Lung (tissue), 12 donors: ENCODE data around the gene ANP32A. TPM values are rescaled to one million over a fixed set of nuclear protein-coding genes. Genes with fewer than 3 reads are reported as not detected.

ENCODE experiments used
- ATAC-seq: fragments of 200-7000 bp; cut with Tn5 transposase; one replicate; pipeline ENCODE4 v1.9.1; 2020; ENCODE audit warnings: moderate number of reproducible peaks; ENCODE audit not compliant: insufficient read depth, low FRiP score
- DNase-seq, 3 donors: peaks; one replicate each; pipeline ENCODE4 v3.0.0-alpha.2; 2013 to 2017
- H3K27ac ChIP-seq, 2 donors: one replicate each; pipeline ENCODE4 v1.5.1; 2013; ENCODE audit warnings: mild to moderate bottlenecking in 2 of 2, moderate library complexity in 2 of 2, control low read depth in 1 of 2, inconsistent platforms in 1 of 2, low read depth in 1 of 2, low read length in 1 of 2
- H3K27me3 ChIP-seq, 3 donors: one replicate each; pipeline ENCODE4 v1.5.1; 2013; ENCODE audit warnings: low read length in 2 of 3; ENCODE audit not compliant: control insufficient read depth in 3 of 3, insufficient read depth in 3 of 3
- H3K36me3 ChIP-seq, 4 donors: one replicate each; pipeline ENCODE4 v1.5.1; 2013; ENCODE audit warnings: low read length in 4 of 4, mild to moderate bottlenecking in 1 of 4, moderate library complexity in 1 of 4; ENCODE audit not compliant: control insufficient read depth in 4 of 4, insufficient read depth in 4 of 4
- H3K4me1 ChIP-seq, 5 donors: one replicate each; pipeline ENCODE4 v1.5.1; 2013; ENCODE audit warnings: low read length in 5 of 5, mild to moderate bottlenecking in 2 of 5, moderate library complexity in 1 of 5; ENCODE audit not compliant: control insufficient read depth in 5 of 5, insufficient read depth in 5 of 5
- H3K4me3 ChIP-seq: one replicate; pipeline ENCODE4 v1.5.1; 2013; ENCODE audit warnings: mild to moderate bottlenecking, control low read depth, moderate library complexity
- H3K9ac ChIP-seq, 2 donors: one replicate each; pipeline ENCODE4 v1.5.1; 2013; ENCODE audit warnings: low read length in 2 of 2, control low read depth in 1 of 2; ENCODE audit not compliant: insufficient read depth in 1 of 2
- H3K9me3 ChIP-seq, 4 donors: one replicate each; pipeline ENCODE4 v1.5.1; 2013; ENCODE audit warnings: low read length in 3 of 4, mild to moderate bottlenecking in 1 of 4, moderate library complexity in 1 of 4; ENCODE audit not compliant: control insufficient read depth in 4 of 4, insufficient read depth in 3 of 4
- CTCF ChIP-seq: IDR thresholded peaks from 2 replicates; pipeline ENCODE4 v1.5.1; 2012; ENCODE audit warnings: mild to moderate bottlenecking; ENCODE audit errors: control extremely low read depth, extremely low read depth
- WGBS, 2 donors: extraction: QIAGEN DNeasy Blood & Tissue Kit; methylation state at CpG; one replicate each; pipeline ENCODE4 v1.1.7; 2013; 5-methylcytosine and 5-hydroxymethylcytosine counted together
- polyA plus RNA-seq, 2 donors: library from polyadenylated mRNA; stranded (reverse); fragments of 200-250 nt; gene quantifications; one replicate each; pipeline ENCODE4 v1.2.1, GENCODE V29; 2013
- total RNA-seq, 2 donors: library from RNA; depleted of rRNA in 1 of 2; stranded (reverse); fragments of >200 nt in 1 of 2; gene quantifications; one replicate each; pipeline ENCODE4 v1.2.1, GENCODE V29; 2014 to 2021
- donor health status: control.
- donor health status: control.
- donor health status: Bipolar disorder and iron deficiency.
- donor health status: healthy.
- donor health status: DM: yes; HTN: yes; CAD: no.

Gene ANP32A
- total and polyA plus RNA-seq, 4 donors = 105 to 197 (median 113) TPM

GRCh38 chr15:68812597-68813431 is 7.9 kb downstream of the ANP32A start:
- ATAC-seq = no peak

GRCh38 chr15:68812069-68812468 is 8.6 kb downstream of the ANP32A start:
- no peak overlapping the region for H3K4me3 ChIP-seq
- DNase-seq = no peak
- no peak for ATAC-seq
- H3K9me3 ChIP-seq = no peaks in the 10 kb centered on the region
- WGBS, 2 donors = 61 to 74% methylated on average over 8 of the region's 8 CpGs
- no peak overlapping the region for H3K9ac ChIP-seq
- H3K27me3 ChIP-seq = no peaks in the 10 kb centered on the region
- peaks cover 20 to 72% (median 49%) of the 10 kb centered on the region in 5 donors for H3K4me1 ChIP-seq
- TF ChIP-seq CTCF = no peak
- peaks cover 0 to 13% (median 0%) of the 10 kb centered on the region in 4 donors for H3K36me3 ChIP-seq
- H3K27ac ChIP-seq = no peak overlapping the region

More at GRCh38 chr15:68812597-68813431, 7.9 kb downstream of the ANP32A start:
- Histone ChIP-seq H3K27ac (peak overlapping the region in 1 of 2 donors; percentile 70), H3K9me3 (no peaks in the 10 kb centered on the region), H3K9ac (no peak overlapping the region), H3K4me1 (peaks cover 14 to 64% (median 42%) of the 10 kb centered on the region in 5 donors), H3K4me3 (no peak overlapping the region), H3K27me3 (no peaks in the 10 kb centered on the region), H3K36me3 (peaks cover 0 to 13% (median 0%) of the 10 kb centered on the region in 4 donors)
- no peak for DNase-seq
- 47 to 52% methylated on average over 4 of the region's 4 CpGs for WGBS, 2 donors
- TF ChIP-seq CTCF = no peak

- H3K9ac ChIP-seq = no peak overlapping the region
- no peak for TF ChIP-seq CTCF
Observed at GRCh38 chr15:68809517-68809916, 11.2 kb downstream of the ANP32A start.

More at GRCh38 chr15:68809517-68809916, 11.2 kb downstream of the ANP32A start:
- Histone ChIP-seq H3K4me3 (no peak overlapping the region), H3K27ac (no peak overlapping the region), H3K36me3 (peaks cover 0 to 6% (median under 1%) of the 10 kb centered on the region in 4 donors), H3K27me3 (no peaks in the 10 kb centered on the region), H3K4me1 (peaks cover 16 to 62% (median 52%) of the 10 kb centered on the region in 5 donors), H3K9me3 (no peaks in the 10 kb centered on the region)
- 86 to 91% methylated on average over 9 of the region's 9 CpGs for WGBS, 2 donors
- no peak for DNase-seq
- ATAC-seq = no peak
